ENCODE data around the gene TMEM174. TPM values are rescaled to one million over a fixed set of nuclear protein-coding genes. Genes with fewer than 3 reads are reported as not detected.

TMEM174 gene
- total RNA-seq, 1 donor from 2014 or later, result not detected

GRCh38 chr5:73152411-73153388 lies 20.3 kb upstream of the TMEM174 start:
- DNase-seq (ENCODE audit: low spot score in 2 of 2) (no peak), FAIRE-seq (no peak)

GRCh38 chr5:73153513-73153912 lies 19.5 kb upstream of the TMEM174 start:
- FAIRE-seq, result no peak

GRCh38 chr5:73154208-73155006 lies 18.6 kb upstream of the TMEM174 start:
- DNase-seq (ENCODE audit: low spot score in 2 of 2) (no peak), FAIRE-seq (no peak)

More at GRCh38 chr5:73153513-73153912, 19.5 kb upstream of the TMEM174 start:
- no peak for DNase-seq (ENCODE audit: low spot score in 2 of 2)

- FAIRE-seq, result no peak
- DNase-seq (ENCODE audit: low spot score in 2 of 2), result no peak
Measured at GRCh38 chr5:73155271-73156222, 17.4 kb upstream of the TMEM174 start.

- no peak for FAIRE-seq
- DNase-seq (ENCODE audit: low spot score in 2 of 2), result no peak
Measured at GRCh38 chr5:73157414-73158303, 15.3 kb upstream of the TMEM174 start.

- FAIRE-seq (no peak), DNase-seq (ENCODE audit: low spot score in 2 of 2) (no peak)
Measured at GRCh38 chr5:73158313-73158712, 14.7 kb upstream of the TMEM174 start.

GRCh38 chr5:73160239-73160671 lies 12.7 kb upstream of the TMEM174 start:
- no peak for DNase-seq (ENCODE audit: low spot score in 2 of 2)
- FAIRE-seq, result no peak

- FAIRE-seq, result no peak
Measured at GRCh38 chr5:73170522-73170921, 2.5 kb upstream of the TMEM174 start.

GRCh38 chr5:73171495-73171894 lies 1.5 kb upstream of the TMEM174 start:
- DNase-seq (ENCODE audit: low spot score in 2 of 2), result no peak
- no peak for FAIRE-seq

More at GRCh38 chr5:73170522-73170921, 2.5 kb upstream of the TMEM174 start:
- no peak for DNase-seq (ENCODE audit: low spot score in 2 of 2)

GRCh38 chr5:73174100-73174815 lies 1.3 kb downstream of the TMEM174 start:
- FAIRE-seq (no peak), DNase-seq (ENCODE audit: low spot score in 2 of 2) (no peak)

GRCh38 chr5:73176250-73176649 lies 3.3 kb downstream of the TMEM174 start:
- DNase-seq (ENCODE audit: low spot score in 2 of 2), result no peak
- FAIRE-seq, result no peak

- DNase-seq (ENCODE audit: low spot score in 2 of 2), result no peak
- no peak for FAIRE-seq
Measured at GRCh38 chr5:73178265-73178664, 5.3 kb downstream of the TMEM174 start.

GRCh38 chr5:73179730-73180129 lies 6.7 kb downstream of the TMEM174 start:
- DNase-seq (ENCODE audit: low spot score in 2 of 2) (no peak), FAIRE-seq (no peak)

- DNase-seq (ENCODE audit: low spot score in 2 of 2) (no peak), FAIRE-seq (no peak)
Measured at GRCh38 chr5:73180566-73180965, 7.6 kb downstream of the TMEM174 start.

- DNase-seq (ENCODE audit: low spot score in 2 of 2) (no peak), FAIRE-seq (no peak)
Measured at GRCh38 chr5:73182307-73182706, 9.3 kb downstream of the TMEM174 start.

- no peak for FAIRE-seq
Measured at GRCh38 chr5:73183000-73183399, 10.0 kb downstream of the TMEM174 start.

GRCh38 chr5:73183481-73183891 lies 10.5 kb downstream of the TMEM174 start:
- DNase-seq (ENCODE audit: low spot score in 2 of 2), result no peak
- no peak for FAIRE-seq

More at GRCh38 chr5:73183000-73183399, 10.0 kb downstream of the TMEM174 start:
- no peak for DNase-seq (ENCODE audit: low spot score in 2 of 2)

GRCh38 chr5:73186976-73187375 lies 14.0 kb downstream of the TMEM174 start:
- no peak for DNase-seq (ENCODE audit: low spot score in 2 of 2)
- FAIRE-seq, result no peak
